Neural cell (in vitro differentiated cells): ENCODE results near the gene CCL15. TPM values are rescaled to one million over a fixed set of nuclear protein-coding genes. Genes with fewer than 3 reads are reported as not detected.

Source experiments
- H2AFZ ChIP-seq: fragments of 200-600, 300-800 bp; sonication (generic), shearing (Covaris generic); 2 replicates; pipeline ENCODE4 v1.6.0; 2014; ENCODE audit warnings: low read depth, mild to moderate bottlenecking, antibody characterized with exemption, low read length, moderate library complexity
- H3F3A ChIP-seq: fragments of 200-600 bp; shearing (Covaris generic); 2 replicates; pipeline ENCODE4 v1.6.1; 2016; ENCODE audit warnings: mild to moderate bottlenecking, moderate library complexity, mixed read lengths, antibody characterized with exemption, low read length; ENCODE audit not compliant: insufficient read depth, poor library complexity, severe bottlenecking
- H3K27ac ChIP-seq: fragments of 200-600, 300-800 bp; sonication (generic), shearing (Covaris generic); 2 replicates; pipeline ENCODE4 v1.5.1; 2014; ENCODE audit warnings: mild to moderate bottlenecking, low read length, moderate library complexity
- H3K27me3 ChIP-seq: fragments of 300-800, 200-600 bp; sonication (generic), shearing (Covaris generic); 2 replicates; pipeline ENCODE4 v1.6.0; 2014; ENCODE audit warnings: mild to moderate bottlenecking, low read depth, low read length, moderate library complexity; ENCODE audit not compliant: insufficient read depth
- H3K36me3 ChIP-seq: fragments of 300-800, 200-600 bp; sonication (generic), shearing (Covaris generic); 2 replicates; pipeline ENCODE4 v1.5.1; 2014; ENCODE audit warnings: mild to moderate bottlenecking, antibody characterized with exemption, low read length, moderate library complexity; ENCODE audit not compliant: insufficient read depth
- H3K4me2 ChIP-seq: fragments of 300-800, 200-600 bp; sonication (generic), shearing (Covaris generic); 2 replicates; pipeline ENCODE4 v1.6.0; 2014; ENCODE audit warnings: mild to moderate bottlenecking, low read length
- H3K4me3 ChIP-seq: fragments of 300-800, 200-600 bp; sonication (generic), shearing (Covaris generic); 2 replicates; pipeline ENCODE4 v1.5.1; 2014; ENCODE audit warnings: mild to moderate bottlenecking, low read length, moderate library complexity
- H3K79me2 ChIP-seq: fragments of 200-600 bp; shearing (Covaris generic); replicated peaks from 2 replicates; pipeline ENCODE4 v1.6.0; 2014; ENCODE audit warnings: mild to moderate bottlenecking, low read length, moderate library complexity; ENCODE audit not compliant: insufficient read depth
- H3K9ac ChIP-seq: fragments of 300-800, 200-600 bp; sonication (generic), shearing (Covaris generic); 2 replicates; pipeline ENCODE4 v1.6.1; 2016; ENCODE audit warnings: mild to moderate bottlenecking, low read length, mixed read lengths
- H3K9me2 ChIP-seq: fragments of 200-600 bp; shearing (Covaris generic); 2 replicates; pipeline ENCODE4 v1.6.1; 2016; ENCODE audit warnings: mild to moderate bottlenecking, low read length, mixed read lengths; ENCODE audit not compliant: insufficient read depth
- H3K9me3 ChIP-seq: fragments of 200-600, 300-800 bp; sonication (generic), shearing (Covaris generic); 2 replicates; pipeline ENCODE4 v1.6.1; 2016; ENCODE audit warnings: mild to moderate bottlenecking, mixed run types, low read length, moderate library complexity, mixed read lengths
- H4K20me1 ChIP-seq: fragments of 200-600 bp; shearing (Covaris generic); 2 replicates; pipeline ENCODE4 v1.6.1; 2016; ENCODE audit warnings: mild to moderate bottlenecking, mixed run types; ENCODE audit not compliant: insufficient read depth
- CTCF ChIP-seq: fragments of 450-650 bp; IDR thresholded peaks from 2 replicates; pipeline ENCODE4 v1.5.1; 2014; ENCODE audit warnings: antibody characterized with exemption, mild to moderate bottlenecking, moderate library complexity; ENCODE audit not compliant: poor library complexity, severe bottlenecking
- EP300 ChIP-seq: fragments of 450-650 bp; conservative IDR thresholded peaks from 2 replicates; pipeline ENCODE4 v1.6.1; 2014; ENCODE audit warnings: antibody characterized with exemption, mild to moderate bottlenecking, moderate library complexity; ENCODE audit not compliant: poor library complexity, severe bottlenecking
- EZH2 ChIP-seq: fragments of 200-600, 300-800 bp; shearing (Covaris generic), sonication (generic); IDR thresholded peaks from 2 replicates; pipeline ENCODE4 v1.6.1; 2014; ENCODE audit warnings: antibody characterized with exemption, low read length, borderline replicate concordance, mild to moderate bottlenecking; ENCODE audit not compliant: insufficient read depth, poor library complexity, severe bottlenecking
- MXI1 ChIP-seq: fragments of 450-650 bp; conservative IDR thresholded peaks from 2 replicates; pipeline ENCODE4 v1.6.1; 2014; ENCODE audit warnings: antibody characterized with exemption, mild to moderate bottlenecking; ENCODE audit not compliant: poor library complexity, severe bottlenecking
- POLR2AphosphoS5 ChIP-seq: IDR thresholded peaks from 2 replicates; pipeline ENCODE4 v1.6.1; 2012
- RAD21 ChIP-seq: fragments of 450-650 bp; conservative IDR thresholded peaks from 2 replicates; pipeline ENCODE4 v1.6.1; 2014; ENCODE audit warnings: antibody characterized with exemption, mild to moderate bottlenecking, moderate library complexity
- REST ChIP-seq: IDR thresholded peaks from 2 replicates; pipeline ENCODE4 v1.6.1; 2012; ENCODE audit warnings: borderline replicate concordance
- SMC3 ChIP-seq: fragments of 450-650 bp; conservative IDR thresholded peaks from 2 replicates; pipeline ENCODE4 v1.6.1; 2014; ENCODE audit warnings: antibody characterized with exemption, mild to moderate bottlenecking, moderate library complexity; ENCODE audit not compliant: poor library complexity
- TAF1 ChIP-seq: IDR thresholded peaks from 2 replicates; pipeline ENCODE4 v1.6.1; 2012; ENCODE audit warnings: low read depth
- polyA plus RNA-seq: library from polyadenylated mRNA; depleted of rRNA; stranded (reverse); fragments of >200 nt; gene quantifications from 2 replicates; pipeline ENCODE4 v1.2.3, GENCODE V29; 2014

Gene CCL15
- polyA plus RNA-seq, 1 donor from 2014 or later = not detected

DNA sequence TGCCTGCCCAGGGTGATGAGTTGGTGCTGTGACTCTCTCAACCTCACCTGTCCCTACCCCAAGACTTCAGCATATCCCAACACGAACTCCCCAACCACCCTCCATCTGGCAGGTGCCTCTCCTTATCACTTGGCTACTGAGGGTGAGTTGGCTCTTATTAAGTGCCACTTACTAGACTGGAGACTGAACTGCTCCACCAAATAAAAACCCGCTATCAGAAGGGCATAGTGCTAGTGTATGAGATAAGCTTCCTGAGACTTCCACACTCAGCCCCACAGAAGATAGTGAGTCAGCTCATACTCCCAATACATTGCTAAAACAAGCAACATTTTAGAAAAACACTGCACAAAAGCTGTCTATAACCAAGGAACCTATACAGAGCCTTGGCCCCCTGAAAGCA, 46.7 kb upstream of the CCL15 start:
- no peak overlapping the region for H2AFZ ChIP-seq
- H3K9ac ChIP-seq = no peak overlapping the region
- H3F3A ChIP-seq = no peaks in the 10 kb centered on the region
- TF ChIP-seq RAD21 = no peak
- TF ChIP-seq EZH2 = no peak
- TF ChIP-seq MXI1 = no peak
- TF ChIP-seq CTCF = no peak
- TF ChIP-seq EP300 = no peak
- no peak overlapping the region for H3K4me3 ChIP-seq
- no peaks in the 10 kb centered on the region for H3K9me3 ChIP-seq
- no peak overlapping the region for H3K4me2 ChIP-seq
- no peaks in the 10 kb centered on the region for H3K79me2 ChIP-seq
- no peaks in the 10 kb centered on the region for H3K9me2 ChIP-seq
- no peaks in the 10 kb centered on the region for H3K27me3 ChIP-seq
- no peaks in the 10 kb centered on the region for H3K36me3 ChIP-seq
- no peaks in the 10 kb centered on the region for H4K20me1 ChIP-seq
- no peak overlapping the region for H3K27ac ChIP-seq

DNA sequence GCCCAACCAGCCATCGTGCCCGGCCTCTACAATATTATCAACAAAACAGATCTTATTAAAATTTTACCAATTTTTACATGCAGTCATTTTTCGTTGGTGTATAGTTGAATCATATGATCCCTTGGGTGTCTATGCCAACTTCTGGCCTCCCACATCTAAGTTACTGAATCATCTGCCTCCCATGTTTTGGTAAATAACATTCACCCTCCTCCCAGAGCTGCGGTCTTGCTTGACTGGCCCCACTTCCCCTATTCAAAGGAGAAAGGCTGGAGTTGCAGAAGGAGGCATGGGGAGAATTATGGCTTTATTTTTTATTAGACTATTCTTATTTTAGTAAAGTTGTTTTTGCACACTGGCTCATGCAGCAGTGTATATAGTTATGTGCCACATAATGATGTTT, 34.9 kb upstream of the CCL15 start:
- no peak overlapping the region for H3K4me3 ChIP-seq
- H4K20me1 ChIP-seq = no peaks in the 10 kb centered on the region
- no peaks in the 10 kb centered on the region for H3K9me2 ChIP-seq
- H3K36me3 ChIP-seq = no peaks in the 10 kb centered on the region
- no peak overlapping the region for H3K4me2 ChIP-seq
- H3K79me2 ChIP-seq = no peaks in the 10 kb centered on the region
- H3K27ac ChIP-seq = no peak overlapping the region
- no peaks in the 10 kb centered on the region for H3K9me3 ChIP-seq
- no peak overlapping the region for H2AFZ ChIP-seq
- no peaks in the 10 kb centered on the region for H3K27me3 ChIP-seq
- H3F3A ChIP-seq = no peaks in the 10 kb centered on the region
- H3K9ac ChIP-seq = no peak overlapping the region
- TF ChIP-seq CTCF (no peak), EZH2 (no peak), EP300 (no peak), RAD21 (no peak), POLR2AphosphoS5 (no peak), SMC3 (no peak), MXI1 (no peak), TAF1 (no peak), REST (no peak)
